K562 (cell line): ENCODE measurements around the gene NOS1. TPM values are rescaled to one million over a fixed set of nuclear protein-coding genes. Genes with fewer than 3 reads are reported as not detected.

Experiments
- ARID4B ChIP-seq: sonication (generic); formaldehyde crosslinking; IDR thresholded peaks from 2 replicates; pipeline ENCODE4 v1.8.0; 2022; ENCODE audit warnings: mild to moderate bottlenecking, missing genetic modification reagents
- BCLAF1 ChIP-seq, 2 experiments: fragments of 450-650 bp in 1 of 2; IDR thresholded peaks; 2 replicates each; pipeline ENCODE4 v1.6.1; 2011 to 2017; ENCODE audit warnings: low read depth in 2 of 2, antibody characterized with exemption in 1 of 2, borderline replicate concordance in 1 of 2, low read length in 1 of 2, mild to moderate bottlenecking in 1 of 2, mixed read lengths in 1 of 2; ENCODE audit not compliant: control insufficient read depth in 1 of 2
- HINFP ChIP-seq: fragments of 450-650 bp; conservative IDR thresholded peaks from 2 replicates; pipeline ENCODE4 v1.6.1; 2016; ENCODE audit warnings: missing genetic modification characterization, low read depth, mild to moderate bottlenecking, control low read depth, missing compliant biosample characterization
- MBD1 ChIP-seq: fragments of 250-450 bp; sonication (Bioruptor Pico); IDR thresholded peaks from 2 replicates; pipeline ENCODE4 v1.8.0; 2022; ENCODE audit warnings: inconsistent platforms
- OTX1 ChIP-seq: fragments of 450-650 bp; formaldehyde crosslinking; IDR thresholded peaks from 2 replicates; pipeline ENCODE4 v1.4.0; 2022; ENCODE audit warnings: mild to moderate bottlenecking
- PREB ChIP-seq: sonication (generic); formaldehyde crosslinking; IDR thresholded peaks from 2 replicates; pipeline ENCODE4 v1.8.1; 2023; ENCODE audit warnings: mild to moderate bottlenecking, missing genetic modification reagents
- PYGO2 ChIP-seq: fragments of 450-650 bp; IDR thresholded peaks from 2 replicates; pipeline ENCODE4 v1.6.1; 2016; ENCODE audit warnings: mild to moderate bottlenecking, missing genetic modification characterization, moderate library complexity, missing compliant biosample characterization
- SIX5 ChIP-seq, 2 experiments: IDR thresholded peaks; 2 replicates each; pipeline ENCODE4 v1.6.1; 2011; ENCODE audit warnings: low read length in 2 of 2, borderline replicate concordance in 1 of 2, low read depth in 1 of 2, mild to moderate bottlenecking in 1 of 2, moderate library complexity in 1 of 2; ENCODE audit not compliant: insufficient read depth in 1 of 2
- SRSF7 ChIP-seq: fragments of 200-400 bp; formaldehyde crosslinking; optimal IDR thresholded peaks from 2 replicates; pipeline ENCODE3; 2017; ENCODE audit warnings: mild to moderate bottlenecking, low read depth, low read length
- WHSC1 ChIP-seq: IDR thresholded peaks from one replicate; pipeline ENCODE4 v1.6.1; 2012; ENCODE audit warnings: low read length, control low read depth, inconsistent platforms
- ZFP36 ChIP-seq: fragments of 150-350 bp; IDR thresholded peaks from 2 replicates; pipeline ENCODE4 v1.6.1; 2018; ENCODE audit warnings: low read length, low read depth; ENCODE audit not compliant: partially characterized antibody
- ZNF253 ChIP-seq: fragments of 250-450 bp; sonication (Bioruptor Pico); conservative IDR thresholded peaks from 2 replicates; pipeline ENCODE4 v1.6.1; 2021; ENCODE audit warnings: mild to moderate bottlenecking
- ZNF699 ChIP-seq: fragments of 250-450 bp; sonication (Bioruptor Pico); IDR thresholded peaks from 2 replicates; pipeline ENCODE4 v1.8.0; 2021; ENCODE audit warnings: mild to moderate bottlenecking, moderate library complexity; ENCODE audit not compliant: insufficient replicate concordance
- polyA plus RNA-seq, 8 experiments: library from polyadenylated mRNA; depleted of rRNA in 4 of 8; stranded (reverse) in 5 of 8; unstranded in 3 of 8; fragments of >200 nt; fragmentation: Nextera tagmentation in 2 of 8; fragmentation: Illumina TruSeq in 1 of 8; extraction: Ambion mirVana in 2 of 8; extraction: Trizol in 1 of 8; gene quantifications; 2 replicates each; pipeline versions ENCODE4 v1.2.1 to v1.2.3, GENCODE V29; 2011 to 2014; ENCODE audit warnings: inconsistent platforms in 1 of 8, missing spikeins in 1 of 8
- total RNA-seq, 7 experiments: library from RNA; depleted of rRNA in 6 of 7; stranded (reverse); fragments of >200 nt in 6 of 7; fragmentation: Illumina TruSeq in 2 of 7; extraction: Trizol in 2 of 7; gene quantifications; 2 replicates each; pipeline versions ENCODE4 v1.2.1 to v1.2.3, GENCODE V29; 2011 to 2021; ENCODE audit warnings: low replicate concordance in 1 of 7
- TF ChIP-seq, protein P1 (sequence below): sonication (generic); formaldehyde crosslinking; IDR thresholded peaks from 2 replicates; pipeline ENCODE4 v1.8.0; 2022; ENCODE audit warnings: missing genetic modification reagents, mild to moderate bottlenecking, moderate library complexity, borderline replicate concordance

NOS1 gene
- total and polyA plus RNA-seq, 9 of the 15 experiments (the other 6 are each of a cell fraction or from before 2014, with no cell fraction given), result not detected

GRCh38 chr12:117214797-117215196, 146.6 kb downstream of the NOS1 start (continued):
- TF ChIP-seq MBD1 (CRISPR knock-in tag) (no peak), ZNF253 (CRISPR knock-in tag) (no peak), SRSF7 (no peak), HINFP (tag) (no peak), BCLAF1 (IDR thresholded peaks at IDR 0.05; ENCODE audit: borderline replicate concordance in 1 of 2, control insufficient read depth in 1 of 2, low read depth in 2 of 2, low read length in 1 of 2) (no peak), PREB (CRISPR knock-in tag) (no peak), PYGO2 (no peak), OTX1 (CRISPR knock-in tag) (no peak), WHSC1 (no peak), ZNF699 (CRISPR knock-in tag) (no peak), ARID4B (CRISPR knock-in tag) (no peak), ZFP36 (no peak), SIX5 (IDR thresholded peaks at IDR 0.05; ENCODE audit: borderline replicate concordance in 1 of 2, insufficient read depth in 1 of 2, low read depth in 1 of 2, low read length in 2 of 2) (no peak)
- TF ChIP-seq, protein P1, sequence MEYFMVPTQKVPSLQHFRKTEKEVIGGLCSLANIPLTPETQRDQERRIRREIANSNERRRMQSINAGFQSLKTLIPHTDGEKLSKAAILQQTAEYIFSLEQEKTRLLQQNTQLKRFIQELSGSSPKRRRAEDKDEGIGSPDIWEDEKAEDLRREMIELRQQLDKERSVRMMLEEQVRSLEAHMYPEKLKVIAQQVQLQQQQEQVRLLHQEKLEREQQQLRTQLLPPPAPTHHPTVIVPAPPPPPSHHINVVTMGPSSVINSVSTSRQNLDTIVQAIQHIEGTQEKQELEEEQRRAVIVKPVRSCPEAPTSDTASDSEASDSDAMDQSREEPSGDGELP (CRISPR knock-in tag), result no peak
